Panc1 (cell line): Measurements from ENCODE around the gene KRTAP5-6. TPM values are rescaled to one million over a fixed set of nuclear protein-coding genes. Genes with fewer than 3 reads are reported as not detected.

ENCODE experiments used
- ATAC-seq: fragments of 200-7000 bp; cut with Tn5 transposase; 2 replicates; pipeline ENCODE4 v1.9.1; 2020; ENCODE audit warnings: mild to moderate bottlenecking, moderate library complexity
- BruUV-seq: library from RNA; stranded (reverse); fragments of 400-500 nt; replicated peaks from 2 replicates; lab custom pipeline; 2021; lab: Mats Ljungman, UMichigan
- CTCF ChIA-PET: fragments of 300-600 bp; sonication (Branson Sonifier 250); formaldehyde crosslinking; loops from one replicate; lab custom pipeline; 2022; ENCODE audit warnings: antibody characterized with exemption; lab: Charles Lee
- POLR2A ChIA-PET: fragments of 300-600 bp; sonication (Branson Sonifier 250); formaldehyde crosslinking; loops from one replicate; lab custom pipeline; 2022; ENCODE audit warnings: antibody characterized with exemption; lab: Charles Lee
- DNase-seq: peaks from one replicate; pipeline ENCODE4 v3.0.0-alpha.2; 2010; ENCODE audit warnings: low read depth, low spot score
- H3K27ac ChIP-seq: 2 replicates; pipeline ENCODE4 v1.5.1; 2011; ENCODE audit warnings: mild to moderate bottlenecking, low read length, inconsistent platforms
- H3K27me3 ChIP-seq: fragments of 200-500 bp; sonication (Bioruptor generic); 2 replicates; pipeline ENCODE4 v1.6.0; 2014; ENCODE audit warnings: low read length, inconsistent platforms; ENCODE audit not compliant: control insufficient read depth, insufficient read depth
- H3K36me3 ChIP-seq: fragments of 200-500 bp; sonication (Bioruptor generic); 2 replicates; pipeline ENCODE4 v1.5.1; 2014; ENCODE audit warnings: inconsistent platforms, mild to moderate bottlenecking, low read length, moderate library complexity; ENCODE audit not compliant: control insufficient read depth, insufficient read depth
- H3K4me1 ChIP-seq: 2 replicates; pipeline ENCODE4 v1.5.1; 2011; ENCODE audit warnings: inconsistent platforms, mild to moderate bottlenecking, low read length, moderate library complexity; ENCODE audit not compliant: control insufficient read depth, insufficient read depth
- H3K4me3 ChIP-seq, 2 experiments: 2 replicates each; pipeline ENCODE4 v1.5.1; 2011 to 2012; ENCODE audit warnings: low read depth in 2 of 2, low read length in 2 of 2, mild to moderate bottlenecking in 2 of 2, inconsistent platforms in 1 of 2, moderate library complexity in 1 of 2
- H3K9me3 ChIP-seq: fragments of 200-500 bp; sonication (Bioruptor generic); 2 replicates; pipeline ENCODE4 v1.5.1; 2014; ENCODE audit warnings: low read depth, mild to moderate bottlenecking, inconsistent platforms, low read length, moderate library complexity; ENCODE audit not compliant: control insufficient read depth, insufficient read depth
- POLR2AphosphoS5 ChIP-seq: IDR thresholded peaks from 2 replicates; pipeline ENCODE4 v1.6.1; 2012; ENCODE audit warnings: mild to moderate bottlenecking, low read depth, low read length, moderate library complexity
- SIN3A ChIP-seq: IDR thresholded peaks from 2 replicates; pipeline ENCODE4 v1.6.1; 2012; ENCODE audit warnings: low read depth, mild to moderate bottlenecking, low read length, moderate library complexity, borderline replicate concordance; ENCODE audit not compliant: insufficient read depth
- TCF7L2 ChIP-seq: IDR thresholded peaks from 2 replicates; pipeline ENCODE4 v1.6.1; 2011; ENCODE audit warnings: mild to moderate bottlenecking, low read depth, low read length, inconsistent platforms
- in situ Hi-C: cut with HindIII; loops from 2 replicates; pipeline ENCODE4 v1.10.0; 2016; ENCODE audit warnings: low sequenced_read_pairs, low pct_unique_long_range_greater_than_20kb
- intact Hi-C: fragments of 100-400 bp; cut with micrococcal nuclease; formaldehyde crosslinking; loops from one replicate; pipeline ENCODE4 v1.10.0; 2022; ENCODE audit not compliant: unreplicated experiment
- total RNA-seq: library from RNA; stranded (reverse); gene quantifications from one replicate; pipeline ENCODE4 v1.2.1, GENCODE V29; 2021; ENCODE audit not compliant: unreplicated experiment
- TF ChIP-seq, protein P1 (sequence below), 2 experiments: IDR thresholded peaks; 2 replicates each; pipeline ENCODE4 v1.6.1; 2011 to 2012; ENCODE audit warnings: low read depth in 2 of 2, control low read depth in 1 of 2, low read length in 1 of 2, mild to moderate bottlenecking in 1 of 2, moderate library complexity in 1 of 2; ENCODE audit not compliant: insufficient read depth in 1 of 2
- TF ChIP-seq, protein P2 (sequence below): fragments of 450-650 bp; IDR thresholded peaks from 2 replicates; pipeline ENCODE4 v1.5.1; 2017; ENCODE audit warnings: mild to moderate bottlenecking

The KRTAP5-6 gene
- total RNA-seq, 1 experiment from 2014 or later, result not detected

DNA sequence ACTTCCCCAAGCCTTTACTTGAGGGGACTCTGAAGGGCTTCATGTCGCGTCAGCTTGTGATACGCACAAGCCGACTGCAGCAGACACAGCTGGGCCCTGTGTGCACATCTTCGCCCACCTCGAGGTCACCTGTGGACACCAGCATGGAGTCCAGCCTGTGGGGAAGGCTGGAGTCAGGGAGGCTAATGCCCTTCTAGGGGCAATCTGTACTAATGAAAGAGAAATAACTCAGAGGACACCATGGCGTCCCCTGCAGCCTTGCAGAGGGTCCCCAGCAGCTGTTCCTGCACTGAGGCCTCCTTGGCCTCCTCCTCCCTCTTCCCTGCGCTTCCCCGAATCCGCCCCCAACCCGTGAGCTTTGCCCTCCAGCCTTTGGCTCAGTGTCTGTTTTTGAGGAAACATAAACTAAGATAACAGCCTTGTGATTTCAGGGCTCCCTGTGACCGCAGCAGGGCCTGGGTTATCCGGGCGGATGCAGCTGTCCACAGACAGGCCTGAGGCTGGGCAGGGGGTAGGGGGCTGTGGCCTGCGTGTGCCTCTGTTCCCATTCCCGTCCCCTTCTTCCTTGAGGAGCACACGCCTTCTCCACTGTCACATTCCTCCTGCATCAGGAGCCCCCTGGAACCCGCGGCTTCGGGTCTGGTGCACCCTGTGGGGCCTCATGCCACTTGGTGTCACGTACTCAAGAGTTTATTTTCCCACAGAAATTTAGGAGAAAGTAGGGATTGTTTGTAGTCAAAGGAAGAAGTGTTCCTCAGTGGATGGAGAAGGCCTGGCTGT is 42.4 kb upstream of the KRTAP5-6 start:
- Histone ChIP-seq H3K4me1 (0 out of 2 replicates have a peak, but pooled peaks cover 2% of the 10 kb centered on the region), H3K36me3 (no peaks in the 10 kb centered on the region), H3K9me3 (no peaks in the 10 kb centered on the region), H3K27me3 (no peaks in the 10 kb centered on the region), H3K27ac (no peak overlapping the region), H3K4me3 (no peak overlapping the region)
- no peak for DNase-seq
- ChIA-PET CTCF (interaction anchor here (0.6 to 2.2 kb wide), 6 partner anchors 15 to 500 kb away, joined by 3 to 79 read pairs (median 4); partner anchors contain the start of gene SYT8), POLR2A (no interaction called here)
- TF ChIP-seq SIN3A (no peak), TCF7L2 (no peak), POLR2AphosphoS5 (no peak)
- TF ChIP-seq, protein P1, sequence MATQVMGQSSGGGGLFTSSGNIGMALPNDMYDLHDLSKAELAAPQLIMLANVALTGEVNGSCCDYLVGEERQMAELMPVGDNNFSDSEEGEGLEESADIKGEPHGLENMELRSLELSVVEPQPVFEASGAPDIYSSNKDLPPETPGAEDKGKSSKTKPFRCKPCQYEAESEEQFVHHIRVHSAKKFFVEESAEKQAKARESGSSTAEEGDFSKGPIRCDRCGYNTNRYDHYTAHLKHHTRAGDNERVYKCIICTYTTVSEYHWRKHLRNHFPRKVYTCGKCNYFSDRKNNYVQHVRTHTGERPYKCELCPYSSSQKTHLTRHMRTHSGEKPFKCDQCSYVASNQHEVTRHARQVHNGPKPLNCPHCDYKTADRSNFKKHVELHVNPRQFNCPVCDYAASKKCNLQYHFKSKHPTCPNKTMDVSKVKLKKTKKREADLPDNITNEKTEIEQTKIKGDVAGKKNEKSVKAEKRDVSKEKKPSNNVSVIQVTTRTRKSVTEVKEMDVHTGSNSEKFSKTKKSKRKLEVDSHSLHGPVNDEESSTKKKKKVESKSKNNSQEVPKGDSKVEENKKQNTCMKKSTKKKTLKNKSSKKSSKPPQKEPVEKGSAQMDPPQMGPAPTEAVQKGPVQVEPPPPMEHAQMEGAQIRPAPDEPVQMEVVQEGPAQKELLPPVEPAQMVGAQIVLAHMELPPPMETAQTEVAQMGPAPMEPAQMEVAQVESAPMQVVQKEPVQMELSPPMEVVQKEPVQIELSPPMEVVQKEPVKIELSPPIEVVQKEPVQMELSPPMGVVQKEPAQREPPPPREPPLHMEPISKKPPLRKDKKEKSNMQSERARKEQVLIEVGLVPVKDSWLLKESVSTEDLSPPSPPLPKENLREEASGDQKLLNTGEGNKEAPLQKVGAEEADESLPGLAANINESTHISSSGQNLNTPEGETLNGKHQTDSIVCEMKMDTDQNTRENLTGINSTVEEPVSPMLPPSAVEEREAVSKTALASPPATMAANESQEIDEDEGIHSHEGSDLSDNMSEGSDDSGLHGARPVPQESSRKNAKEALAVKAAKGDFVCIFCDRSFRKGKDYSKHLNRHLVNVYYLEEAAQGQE (IDR thresholded peaks at IDR 0.05; ENCODE audit: insufficient read depth in 1 of 2, low read depth in 2 of 2, low read length in 1 of 2), result no peak
- TF ChIP-seq, protein P2, sequence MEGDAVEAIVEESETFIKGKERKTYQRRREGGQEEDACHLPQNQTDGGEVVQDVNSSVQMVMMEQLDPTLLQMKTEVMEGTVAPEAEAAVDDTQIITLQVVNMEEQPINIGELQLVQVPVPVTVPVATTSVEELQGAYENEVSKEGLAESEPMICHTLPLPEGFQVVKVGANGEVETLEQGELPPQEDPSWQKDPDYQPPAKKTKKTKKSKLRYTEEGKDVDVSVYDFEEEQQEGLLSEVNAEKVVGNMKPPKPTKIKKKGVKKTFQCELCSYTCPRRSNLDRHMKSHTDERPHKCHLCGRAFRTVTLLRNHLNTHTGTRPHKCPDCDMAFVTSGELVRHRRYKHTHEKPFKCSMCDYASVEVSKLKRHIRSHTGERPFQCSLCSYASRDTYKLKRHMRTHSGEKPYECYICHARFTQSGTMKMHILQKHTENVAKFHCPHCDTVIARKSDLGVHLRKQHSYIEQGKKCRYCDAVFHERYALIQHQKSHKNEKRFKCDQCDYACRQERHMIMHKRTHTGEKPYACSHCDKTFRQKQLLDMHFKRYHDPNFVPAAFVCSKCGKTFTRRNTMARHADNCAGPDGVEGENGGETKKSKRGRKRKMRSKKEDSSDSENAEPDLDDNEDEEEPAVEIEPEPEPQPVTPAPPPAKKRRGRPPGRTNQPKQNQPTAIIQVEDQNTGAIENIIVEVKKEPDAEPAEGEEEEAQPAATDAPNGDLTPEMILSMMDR, result no peak
- ATAC-seq, result no peak
- intact Hi-C loops, result loop anchor here (5.0 kb wide), 3 partner anchors 38 to 498 kb away; no protein-coding TSS in a partner anchor
- BruUV-seq, result no TSS peak
- in situ Hi-C loops, result no loop called here

GRCh38 chr11:1655168-1656060 is 41.6 kb upstream of the KRTAP5-6 start:
- no peak overlapping the region for H3K4me3 ChIP-seq
- in situ Hi-C loops, result no loop called here
- no TSS peak for BruUV-seq
- TF ChIP-seq TCF7L2, result no peak
- no peak for TF ChIP-seq SIN3A
- TF ChIP-seq POLR2AphosphoS5, result no peak
- TF ChIP-seq, protein P2, result no peak
- H3K4me1 ChIP-seq, result 0 out of 2 replicates have a peak, but pooled peaks cover 2% of the 10 kb centered on the region
- no peaks in the 10 kb centered on the region for H3K36me3 ChIP-seq
- no peaks in the 10 kb centered on the region for H3K27me3 ChIP-seq
- H3K27ac ChIP-seq, result no peak overlapping the region
- CTCF ChIA-PET, result no interaction called here
- POLR2A ChIA-PET, result no interaction called here
- H3K9me3 ChIP-seq, result no peaks in the 10 kb centered on the region
- no peak for ATAC-seq
- DNase-seq, result no peak
- intact Hi-C loops, result no loop called here
